ENCODE data around the gene CCDC18. TPM values are rescaled to one million over a fixed set of nuclear protein-coding genes. Genes with fewer than 3 reads are reported as not detected.

CCDC18 gene
- total RNA-seq, 1 experiment from 2014 or later = 22.2 TPM

GRCh38 chr1:93252598-93252997 is 72.1 kb downstream of the CCDC18 start:
- no TSS peak for BruUV-seq (replicated peaks)
- intact Hi-C loops (cut with micrococcal nuclease) = no loop called here
- no peak overlapping the region for H3K4me3 Mint-ChIP-seq (ENCODE audit: unreplicated experiment)
- TF ChIP-seq CTCF (IDR thresholded peaks at IDR 0.05; ENCODE audit: unreplicated experiment) = no peak
- H3K9me3 Mint-ChIP-seq (ENCODE audit: unreplicated experiment) = no peaks in the 10 kb centered on the region
- CTCF ChIA-PET = interaction anchor here (0.9 kb wide), 1 partner anchor 12 kb away, joined by 3 read pairs; no protein-coding TSS in a partner anchor
- peaks cover 4% of the 10 kb centered on the region for H3K36me3 Mint-ChIP-seq (ENCODE audit: insufficient read depth, unreplicated experiment)
- H3K4me1 Mint-ChIP-seq (ENCODE audit: insufficient read depth, unreplicated experiment) = peaks cover 7% of the 10 kb centered on the region
- no peak for DNase-seq (ENCODE audit: unreplicated experiment)
- H3K27ac Mint-ChIP-seq (ENCODE audit: low read depth, unreplicated experiment) = no peak overlapping the region
- POLR2A ChIA-PET = interaction anchor here (0.6 to 1.2 kb wide), 2 partner anchors 16 to 611 kb away, joined by 3 read pairs; no protein-coding TSS in a partner anchor
- no peaks in the 10 kb centered on the region for H3K27me3 Mint-ChIP-seq (ENCODE audit: insufficient read depth, unreplicated experiment)

GRCh38 chr1:93253516-93253915 is 73.0 kb downstream of the CCDC18 start:
- Mint-ChIP-seq H3K27me3 (ENCODE audit: insufficient read depth, unreplicated experiment) (no peaks in the 10 kb centered on the region), H3K27ac (ENCODE audit: low read depth, unreplicated experiment) (no peak overlapping the region), H3K9me3 (ENCODE audit: unreplicated experiment) (no peaks in the 10 kb centered on the region), H3K36me3 (ENCODE audit: insufficient read depth, unreplicated experiment) (peaks cover 4% of the 10 kb centered on the region), H3K4me1 (ENCODE audit: insufficient read depth, unreplicated experiment) (peaks cover 7% of the 10 kb centered on the region), H3K4me3 (ENCODE audit: unreplicated experiment) (no peak overlapping the region)
- ChIA-PET CTCF (interaction anchor here (0.5 kb wide), 1 partner anchor 98 kb away, joined by 3 read pairs; no protein-coding TSS in a partner anchor), POLR2A (interaction anchor here (0.6 kb wide), 1 partner anchor 23 kb away, joined by 3 read pairs; no protein-coding TSS in a partner anchor)
- no peak for TF ChIP-seq CTCF (IDR thresholded peaks at IDR 0.05; ENCODE audit: unreplicated experiment)
- no peak for DNase-seq (ENCODE audit: unreplicated experiment)
- no TSS peak for BruUV-seq (replicated peaks)
- intact Hi-C loops (cut with micrococcal nuclease) = no loop called here

GRCh38 chr1:93255222-93256079 is 74.9 kb downstream of the CCDC18 start:
- peaks cover 4% of the 10 kb centered on the region for H3K36me3 Mint-ChIP-seq (ENCODE audit: insufficient read depth, unreplicated experiment)
- ChIA-PET CTCF (no interaction called here), POLR2A (interaction anchor here (0.8 kb wide), 1 partner anchor 10 kb away, joined by 3 read pairs; no protein-coding TSS in a partner anchor)
- no peak for TF ChIP-seq CTCF (IDR thresholded peaks at IDR 0.05; ENCODE audit: unreplicated experiment)
- H3K27me3 Mint-ChIP-seq (ENCODE audit: insufficient read depth, unreplicated experiment) = no peaks in the 10 kb centered on the region
- DNase-seq (ENCODE audit: unreplicated experiment) = peak; percentile 11
- no peaks in the 10 kb centered on the region for H3K4me1 Mint-ChIP-seq (ENCODE audit: insufficient read depth, unreplicated experiment)
- no peaks in the 10 kb centered on the region for H3K9me3 Mint-ChIP-seq (ENCODE audit: unreplicated experiment)
- intact Hi-C loops (cut with micrococcal nuclease) = no loop called here
- no peak overlapping the region for H3K4me3 Mint-ChIP-seq (ENCODE audit: unreplicated experiment)
- H3K27ac Mint-ChIP-seq (ENCODE audit: low read depth, unreplicated experiment) = no peak overlapping the region
- no TSS peak for BruUV-seq (replicated peaks)

GRCh38 chr1:93256433-93256832 is 75.9 kb downstream of the CCDC18 start:
- Mint-ChIP-seq H3K4me1 (ENCODE audit: insufficient read depth, unreplicated experiment) (no peaks in the 10 kb centered on the region), H3K9me3 (ENCODE audit: unreplicated experiment) (no peaks in the 10 kb centered on the region), H3K4me3 (ENCODE audit: unreplicated experiment) (no peak overlapping the region), H3K27ac (ENCODE audit: low read depth, unreplicated experiment) (no peak overlapping the region), H3K27me3 (ENCODE audit: insufficient read depth, unreplicated experiment) (no peaks in the 10 kb centered on the region), H3K36me3 (ENCODE audit: insufficient read depth, unreplicated experiment) (peaks cover 4% of the 10 kb centered on the region)
- DNase-seq (ENCODE audit: unreplicated experiment) = no peak
- no peak for TF ChIP-seq CTCF (IDR thresholded peaks at IDR 0.05; ENCODE audit: unreplicated experiment)
- BruUV-seq (replicated peaks) = no TSS peak
- intact Hi-C loops (cut with micrococcal nuclease) = no loop called here
- CTCF ChIA-PET = no interaction called here
- POLR2A ChIA-PET = no interaction called here

Data from MCF 10A (cell line).